Naive thymus-derived CD8-positive, alpha-beta T cell (primary cell): ENCODE results near the gene HES5. TPM values are rescaled to one million over a fixed set of nuclear protein-coding genes. Genes with fewer than 3 reads are reported as not detected.

Source experiments
- ATAC-seq, 2 donors: fragments of 150-1000 bp; cut with Tn5 transposase in 1 of 2; sonication (Bioruptor Pico), chemical (Tn5 transposase) in 1 of 2; 1 replicate in 1 of 2; 2 replicates in 1 of 2; pipeline ENCODE4 v1.10.0; 2021; ENCODE audit warnings: mild to moderate bottlenecking in 2 of 2, moderate library complexity in 2 of 2
- POLR2A ChIA-PET: fragments of 350-600 bp; sonication (Branson Sonifier 250); formaldehyde crosslinking; loops from one replicate; lab custom pipeline; 2021; ENCODE audit warnings: antibody characterized with exemption; lab: Charles Lee
- DNase-seq, 10 donors: peaks; one replicate each; pipeline versions ENCODE4 v3.0.0 to v3.0.0-alpha.2; 2020 to 2022
- H3K27ac Mint-ChIP-seq, 10 donors: one replicate each; pipeline ENCODE4 v1.8.0; 2020 to 2022; ENCODE audit warnings: mild to moderate bottlenecking in 10 of 10, mixed read lengths in 10 of 10, moderate library complexity in 4 of 10, inconsistent platforms in 1 of 10
- H3K27me3 Mint-ChIP-seq, 5 donors: one replicate each; pipeline ENCODE4 v1.8.0; 2021 to 2022; ENCODE audit warnings: mixed read lengths in 5 of 5
- H3K36me3 Mint-ChIP-seq, 3 donors: one replicate each; pipeline ENCODE4 v1.8.0; 2020 to 2022; ENCODE audit warnings: mixed read lengths in 3 of 3, mild to moderate bottlenecking in 2 of 3, inconsistent platforms in 1 of 3
- H3K4me1 Mint-ChIP-seq, 4 donors: one replicate each; pipeline ENCODE4 v1.8.0; 2021 to 2022; ENCODE audit warnings: mixed read lengths in 4 of 4
- H3K4me3 Mint-ChIP-seq, 10 donors: one replicate each; pipeline ENCODE4 v1.8.0; 2020 to 2022; ENCODE audit warnings: mild to moderate bottlenecking in 10 of 10, mixed read lengths in 10 of 10, moderate library complexity in 6 of 10, inconsistent platforms in 1 of 10
- H3K9me3 Mint-ChIP-seq, 9 donors: one replicate each; pipeline ENCODE4 v1.8.0; 2020 to 2022; ENCODE audit warnings: mixed read lengths in 9 of 9, mild to moderate bottlenecking in 3 of 9, inconsistent platforms in 1 of 9, moderate library complexity in 1 of 9
- polyA plus RNA-seq, 3 donors: library from polyadenylated mRNA; unstranded; fragments of 300-500 nt; fragmentation: Illumina TruSeq; gene quantifications; one replicate each; pipeline ENCODE4 v1.2.3, GENCODE V29; 2021
- total RNA-seq, 8 experiments: library from RNA in 2 of 8; stranded (reverse) in 2 of 8; gene quantifications; one replicate each; pipeline ENCODE4 v1.2.3 and lab custom pipeline; 2021 to 2026

HES5 gene
- total and polyA plus RNA-seq, 5 experiments from 2014 or later, result 0.30 TPM; not detected in 4

- H3K4me1 Mint-ChIP-seq, result peaks cover 32 to 58% (median 49%) of the 10 kb centered on the region in 4 donors
- H3K4me3 Mint-ChIP-seq, result peak within 1 kb of the TSS; percentile 88 to 99 (median 92)
- peak within 1 kb of the TSS; percentile 79 to 99 (median 96) for H3K27ac Mint-ChIP-seq
- peaks cover 0 to 15% (median under 1%) of the 10 kb centered on the region in 3 donors for H3K36me3 Mint-ChIP-seq
- DNase-seq (peak; percentile 79 to 91 (median 88)), ATAC-seq (peak; percentile 77 to 85)
- H3K27me3 Mint-ChIP-seq, result peaks cover 0 to 6% (median 3%) of the 10 kb centered on the region in 5 donors
- H3K9me3 Mint-ChIP-seq, result no peaks in the 10 kb centered on the region
- POLR2A ChIA-PET, result interaction anchor here (0.8 to 15.0 kb wide), 19 partner anchors 8 to 331 kb away, joined by 3 to 528 read pairs (median 6); partner anchors contain the start of genes FAAP20, MORN1, PEX10 and PRXL2B
These were observed 3.9 kb downstream of the HES5 start, which contains the start of gene PANK4 for GRCh38 chr1:2525920-2526823. Gene PANK4 (minus strand): TSS chr1:2526596. CDS start chr1:2526587, 9 bp downstream.

GRCh38 chr1:2525572-2525919 lies 4.5 kb downstream of the HES5 start:
- POLR2A ChIA-PET, result interaction anchor here (0.8 to 15.0 kb wide), 14 partner anchors 9 to 291 kb away, joined by 3 to 528 read pairs (median 18); partner anchors contain the start of genes MORN1, PEX10, PRXL2B and RER1
- peaks cover 32 to 57% (median 48%) of the 10 kb centered on the region in 4 donors for H3K4me1 Mint-ChIP-seq

GRCh38 chr1:2523891-2524609 lies 6.0 kb downstream of the HES5 start:
- H3K9me3 Mint-ChIP-seq, result no peaks in the 10 kb centered on the region
- peaks cover 32 to 54% (median 48%) of the 10 kb centered on the region in 4 donors for H3K4me1 Mint-ChIP-seq
- peaks cover 0 to 27% (median 8%) of the 10 kb centered on the region in 3 donors for H3K36me3 Mint-ChIP-seq

More at GRCh38 chr1:2525572-2525919, 4.5 kb downstream of the HES5 start:
- ATAC-seq, result no peak
- Mint-ChIP-seq H3K27ac (peak overlapping the region in 9 of 10 donors; percentile 77 to 98 (median 95)), H3K9me3 (no peaks in the 10 kb centered on the region), H3K4me3 (peak overlapping the region; percentile 88 to 99 (median 92)), H3K27me3 (peaks cover 0 to 2% (median 0%) of the 10 kb centered on the region in 5 donors), H3K36me3 (peaks cover 0 to 21% (median 6%) of the 10 kb centered on the region in 3 donors)
- no peak for DNase-seq

GRCh38 chr1:2523191-2523890 lies 6.7 kb downstream of the HES5 start:
- peaks cover 32 to 52% (median 43%) of the 10 kb centered on the region in 4 donors for H3K4me1 Mint-ChIP-seq
- ATAC-seq (peak; percentile 26 to 30), DNase-seq (peak in 7 of 10 donors; percentile 43 to 76 (median 62))
- peaks cover 0 to 34% (median 12%) of the 10 kb centered on the region in 3 donors for H3K36me3 Mint-ChIP-seq
- peak overlapping the region; percentile 88 to 99 (median 92) for H3K4me3 Mint-ChIP-seq
- POLR2A ChIA-PET, result interaction anchor here (0.9 to 15.0 kb wide), 19 partner anchors 8 to 334 kb away, joined by 3 to 528 read pairs (median 9); partner anchors contain the start of genes FAAP20, MORN1, PEX10 and PRXL2B
- peak overlapping the region; percentile 77 to 98 (median 95) for H3K27ac Mint-ChIP-seq
- peaks cover 0 to 1% (median 0%) of the 10 kb centered on the region in 5 donors for H3K27me3 Mint-ChIP-seq
- no peaks in the 10 kb centered on the region for H3K9me3 Mint-ChIP-seq

More at GRCh38 chr1:2523891-2524609, 6.0 kb downstream of the HES5 start:
- Mint-ChIP-seq H3K27me3 (peaks cover 0 to 2% (median 0%) of the 10 kb centered on the region in 5 donors), H3K27ac (peak overlapping the region; percentile 77 to 98 (median 95)), H3K4me3 (peak overlapping the region; percentile 88 to 99 (median 92))
- POLR2A ChIA-PET, result interaction anchor here (0.8 to 15.0 kb wide), 22 partner anchors 9 to 334 kb away, joined by 3 to 528 read pairs (median 6); partner anchors contain the start of genes FAAP20, MORN1, PEX10 and PRXL2B
- ATAC-seq (peak; percentile 39 to 50), DNase-seq (peak in 9 of 10 donors; percentile 41 to 82 (median 60))

GRCh38 chr1:2522230-2522629 lies 7.8 kb downstream of the HES5 start:
- Mint-ChIP-seq H3K36me3 (peaks cover 0 to 43% (median 12%) of the 10 kb centered on the region in 3 donors), H3K27ac (peak overlapping the region in 7 of 10 donors; percentile 77 to 98 (median 95)), H3K27me3 (peaks cover 0 to 1% (median 0%) of the 10 kb centered on the region in 5 donors), H3K4me1 (peaks cover 30 to 47% (median 40%) of the 10 kb centered on the region in 4 donors), H3K4me3 (peak overlapping the region in 3 of 10 donors; percentile 8 to 94 (median 91)), H3K9me3 (no peaks in the 10 kb centered on the region)
- POLR2A ChIA-PET, result interaction anchor here (1.4 to 2.1 kb wide), 3 partner anchors 26 to 107 kb away, joined by 6 to 8 read pairs (median 6); no protein-coding TSS in a partner anchor
- ATAC-seq (no peak), DNase-seq (no peak)

GRCh38 chr1:2520806-2521205 lies 9.3 kb downstream of the HES5 start:
- no peaks in the 10 kb centered on the region for H3K27me3 Mint-ChIP-seq
- peaks cover 0 to 48% (median 12%) of the 10 kb centered on the region in 3 donors for H3K36me3 Mint-ChIP-seq
- ATAC-seq (no peak), DNase-seq (no peak)
- peak overlapping the region in 2 of 10 donors; percentile 69 to 81 for H3K27ac Mint-ChIP-seq
- POLR2A ChIA-PET, result interaction anchor here (1.0 to 3.4 kb wide), 8 partner anchors 9 to 106 kb away, joined by 3 to 17 read pairs (median 6); partner anchors contain the start of gene TNFRSF14
- no peak overlapping the region for H3K4me3 Mint-ChIP-seq
- H3K9me3 Mint-ChIP-seq, result no peaks in the 10 kb centered on the region
- peaks cover 25 to 40% (median 35%) of the 10 kb centered on the region in 4 donors for H3K4me1 Mint-ChIP-seq

- H3K36me3 Mint-ChIP-seq, result peaks cover 0 to 53% (median 12%) of the 10 kb centered on the region in 3 donors
- no peak overlapping the region for H3K27ac Mint-ChIP-seq
- H3K4me3 Mint-ChIP-seq, result no peak overlapping the region
- ATAC-seq, result no peak
- DNase-seq, result no peak
- H3K9me3 Mint-ChIP-seq, result no peaks in the 10 kb centered on the region
- no peaks in the 10 kb centered on the region for H3K27me3 Mint-ChIP-seq
- POLR2A ChIA-PET, result interaction anchor here (1.0 to 3.4 kb wide), 11 partner anchors 9 to 105 kb away, joined by 3 to 17 read pairs (median 5); partner anchors contain the start of genes HES5 and TNFRSF14
- H3K4me1 Mint-ChIP-seq, result peaks cover 25 to 39% (median 32%) of the 10 kb centered on the region in 4 donors
These were observed 9.9 kb downstream of the HES5 start for GRCh38 chr1:2520206-2520605.

GRCh38 chr1:2519729-2520128 lies 10.3 kb downstream of the HES5 start:
- no peak overlapping the region for H3K27ac Mint-ChIP-seq
- ATAC-seq (no peak), DNase-seq (no peak)
- no peaks in the 10 kb centered on the region for H3K27me3 Mint-ChIP-seq
- H3K4me1 Mint-ChIP-seq, result peaks cover 21 to 34% (median 28%) of the 10 kb centered on the region in 4 donors
- no peak overlapping the region for H3K4me3 Mint-ChIP-seq
- H3K9me3 Mint-ChIP-seq, result no peaks in the 10 kb centered on the region
- POLR2A ChIA-PET, result interaction anchor here (0.7 to 3.4 kb wide), 11 partner anchors 10 to 114 kb away, joined by 3 to 17 read pairs (median 5); partner anchors contain the start of genes HES5 and TNFRSF14
- H3K36me3 Mint-ChIP-seq, result peaks cover 0 to 56% (median 12%) of the 10 kb centered on the region in 3 donors

- Mint-ChIP-seq H3K36me3 (peaks cover 0 to 56% (median 12%) of the 10 kb centered on the region in 3 donors), H3K27ac (no peak overlapping the region), H3K9me3 (no peaks in the 10 kb centered on the region), H3K4me1 (peaks cover 15 to 28% (median 22%) of the 10 kb centered on the region in 4 donors), H3K4me3 (no peak overlapping the region), H3K27me3 (no peaks in the 10 kb centered on the region)
- no peak for ATAC-seq
- POLR2A ChIA-PET, result interaction anchor here (0.5 to 3.4 kb wide), 12 partner anchors 10 to 348 kb away, joined by 3 to 17 read pairs (median 5); partner anchors contain the start of genes HES5 and TNFRSF14
- no peak for DNase-seq
These were observed 10.9 kb downstream of the HES5 start for GRCh38 chr1:2519029-2519685.

- peaks cover 13 to 22% (median 18%) of the 10 kb centered on the region in 4 donors for H3K4me1 Mint-ChIP-seq
- no peak overlapping the region for H3K4me3 Mint-ChIP-seq
- DNase-seq (no peak), ATAC-seq (no peak)
- H3K27me3 Mint-ChIP-seq, result no peaks in the 10 kb centered on the region
- H3K27ac Mint-ChIP-seq, result no peak overlapping the region
- POLR2A ChIA-PET, result interaction anchor here (0.5 to 3.4 kb wide), 10 partner anchors 9 to 348 kb away, joined by 3 to 17 read pairs (median 4); partner anchors contain the start of gene HES5
- peaks cover 0 to 60% (median 12%) of the 10 kb centered on the region in 3 donors for H3K36me3 Mint-ChIP-seq
- no peaks in the 10 kb centered on the region for H3K9me3 Mint-ChIP-seq
These were observed 11.5 kb downstream of the HES5 start for GRCh38 chr1:2518528-2518927.
